NCI-H146 treated with DMSO at 0.1 percent for 48 hours (cell line): ENCODE data around the gene MYLK.
A peak's percentile ranks its signal among the peaks of the same experiment; 100 is the strongest.

Source experiments
- DNase-seq: peaks from one replicate; lab custom pipeline; 2025; ENCODE audit not compliant: unreplicated experiment; lab: John Stamatoyannopoulos, UW

The MYLK gene

GRCh38 chr3:123832692-123833397 lies 51.3 kb downstream of the MYLK start:
- DNase-seq, result no peak

DNA sequence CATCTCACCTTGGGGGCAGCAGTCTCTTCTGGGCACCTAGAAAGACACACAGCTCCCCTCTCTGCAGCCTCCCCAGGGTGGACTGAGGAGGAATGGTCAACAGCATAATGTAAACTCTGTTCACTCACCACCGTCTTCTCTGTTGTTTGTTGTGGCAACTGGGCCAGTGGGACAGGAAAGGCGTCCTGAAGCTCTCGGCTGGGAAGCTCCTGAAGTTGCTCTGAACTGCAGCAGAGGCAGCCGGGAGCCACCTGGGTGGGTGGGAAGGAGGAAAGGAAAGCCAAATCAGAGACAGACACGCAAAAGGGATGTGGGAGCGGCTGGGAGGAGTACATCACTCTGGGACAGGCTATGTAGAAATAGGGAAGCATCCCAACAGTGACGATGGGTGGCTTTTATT lies 52.7 kb downstream of the MYLK start:
- DNase-seq, result no peak

DNA sequence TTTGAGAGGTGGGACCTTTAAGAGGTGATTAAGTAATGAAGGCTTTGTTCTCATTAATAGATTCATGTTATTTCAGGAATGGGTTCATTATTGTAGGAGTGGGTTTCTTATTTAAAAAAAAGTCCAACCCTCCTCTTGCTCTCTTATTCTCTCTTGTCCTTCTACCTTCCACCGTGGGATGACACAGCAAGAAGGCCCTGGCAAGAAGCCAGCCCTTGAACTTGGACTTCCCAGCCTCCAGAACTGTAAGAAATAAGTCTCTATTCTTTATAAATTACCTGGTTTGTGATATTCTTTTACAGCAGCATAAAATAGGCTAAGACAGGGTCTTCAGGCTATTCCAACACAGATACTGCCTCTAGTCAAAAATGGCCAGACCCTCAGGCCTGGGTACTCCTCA lies 62.2 kb downstream of the MYLK start:
- no peak for DNase-seq

GRCh38 chr3:123819949-123820348 lies 64.2 kb downstream of the MYLK start:
- DNase-seq, result no peak

DNA sequence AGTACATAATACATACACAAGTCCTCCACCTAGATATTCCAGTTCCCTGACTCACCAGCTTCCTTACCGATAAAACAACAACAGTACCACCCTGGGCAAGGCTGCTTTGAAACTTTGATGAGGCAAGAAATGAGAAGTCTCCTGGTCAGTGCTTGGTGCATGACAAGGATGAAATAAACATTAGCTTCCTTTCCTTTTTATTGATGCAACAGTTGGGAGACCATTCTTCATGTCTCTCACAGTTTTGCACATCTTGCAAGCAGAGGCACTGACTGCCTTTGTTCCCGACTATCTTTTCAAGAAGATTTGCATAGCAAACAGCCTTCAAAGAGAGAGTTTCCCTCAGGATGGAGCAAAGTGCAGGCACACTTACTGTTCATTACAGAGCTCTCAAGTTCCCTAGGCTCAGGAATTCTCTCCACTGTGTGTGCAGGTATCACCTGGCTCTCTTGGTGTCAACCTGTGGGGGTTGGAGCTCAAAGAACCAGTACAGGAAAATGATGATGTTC lies 65.2 kb downstream of the MYLK start:
- no peak for DNase-seq

DNA sequence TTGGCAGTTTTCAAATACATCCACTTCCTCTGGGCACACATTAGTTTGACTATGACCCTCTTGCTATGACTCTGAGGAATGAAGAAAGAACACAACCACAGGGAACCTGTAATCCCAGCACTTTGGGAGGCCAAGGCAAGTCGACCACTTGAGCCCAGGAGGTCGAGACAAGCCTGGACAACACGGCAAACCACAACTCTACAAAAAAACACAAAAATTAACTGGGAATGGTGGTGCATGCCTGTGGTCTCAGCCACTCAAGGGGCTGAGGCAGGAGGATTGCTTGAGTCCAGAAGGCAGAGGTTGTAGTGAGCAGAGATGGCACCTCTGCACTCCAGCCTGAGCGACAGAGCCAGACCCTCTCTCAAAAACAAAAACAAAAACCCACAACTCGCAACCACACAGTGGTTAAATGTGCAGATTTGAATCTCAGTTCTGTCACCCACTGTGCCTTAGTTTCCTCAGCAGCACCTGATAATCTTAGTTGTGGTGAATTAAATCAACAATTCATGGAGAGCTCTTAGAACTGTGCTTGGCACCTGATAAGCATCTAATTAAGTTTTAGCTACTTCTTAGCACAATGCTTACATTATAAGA lies 65.7 kb downstream of the MYLK start:
- DNase-seq, result no peak

DNA sequence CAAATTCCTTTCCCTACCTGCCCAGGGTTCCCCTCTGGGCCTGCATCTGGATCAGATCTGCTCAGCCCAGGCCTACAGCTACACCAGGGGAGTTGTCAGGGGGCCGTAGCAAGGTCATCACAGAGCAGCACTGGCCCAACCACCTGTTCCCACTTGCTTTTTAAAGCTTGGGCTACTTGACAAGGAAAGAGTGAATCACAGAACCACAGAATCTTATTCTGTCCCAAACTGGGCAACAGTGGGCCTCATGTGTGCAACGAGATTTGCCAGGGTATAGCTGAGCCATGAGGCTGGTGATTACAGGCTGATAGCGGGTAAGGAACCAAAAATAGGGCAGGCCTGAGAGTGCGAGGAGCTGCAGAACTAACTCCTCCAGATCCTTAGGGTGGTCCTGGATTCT lies 66.7 kb downstream of the MYLK start:
- no peak for DNase-seq

DNA sequence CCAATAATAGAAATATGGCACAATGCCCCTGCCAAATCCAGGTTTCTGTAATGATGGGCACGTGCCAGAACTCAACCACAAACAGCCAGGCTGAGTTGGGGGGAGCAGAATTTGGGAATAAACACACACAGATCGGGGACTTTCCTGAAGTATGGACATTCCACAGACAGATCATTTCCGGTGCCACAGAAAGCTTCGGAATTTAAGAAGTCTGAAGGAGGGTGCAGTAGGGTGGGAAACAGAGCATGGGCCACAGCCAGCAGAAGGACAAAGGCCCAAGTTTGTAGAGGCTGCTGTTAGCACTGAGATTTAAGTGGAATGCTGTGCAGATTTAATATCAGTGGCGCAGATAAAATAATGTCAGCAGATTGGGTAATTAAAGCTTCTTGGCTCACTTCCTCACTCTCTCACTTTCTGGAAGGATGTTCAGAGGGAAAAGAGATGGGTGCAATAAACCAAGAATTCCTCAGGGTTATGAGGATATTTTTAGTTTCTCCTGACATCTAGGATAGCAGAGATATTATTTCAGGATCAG lies 67.4 kb downstream of the MYLK start:
- no peak for DNase-seq

GRCh38 chr3:123815981-123816380 lies 68.2 kb downstream of the MYLK start:
- DNase-seq, result no peak

GRCh38 chr3:123813876-123814275 lies 70.3 kb downstream of the MYLK start:
- no peak for DNase-seq

DNA sequence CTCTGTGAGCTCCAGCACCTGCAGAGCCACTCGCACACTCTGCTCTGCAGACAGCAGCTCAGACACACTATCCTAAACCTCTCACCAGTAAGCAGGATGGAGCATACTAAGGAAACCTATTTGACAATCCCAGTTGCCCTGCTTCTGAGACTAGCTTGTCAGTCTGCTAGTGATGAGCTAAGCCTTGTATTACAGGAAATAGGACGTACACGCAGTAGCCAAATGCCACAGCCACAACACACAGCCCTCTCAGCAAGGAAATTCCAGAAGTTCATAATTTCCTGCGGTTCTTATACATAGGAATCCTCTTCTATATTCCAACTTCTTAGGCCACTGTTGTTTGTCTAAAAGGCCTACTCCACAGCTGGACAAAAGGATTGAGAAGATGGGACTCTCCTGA lies 74.5 kb downstream of the MYLK start:
- no peak for DNase-seq

GRCh38 chr3:123808812-123809211 lies 75.3 kb downstream of the MYLK start:
- DNase-seq, result no peak

DNA sequence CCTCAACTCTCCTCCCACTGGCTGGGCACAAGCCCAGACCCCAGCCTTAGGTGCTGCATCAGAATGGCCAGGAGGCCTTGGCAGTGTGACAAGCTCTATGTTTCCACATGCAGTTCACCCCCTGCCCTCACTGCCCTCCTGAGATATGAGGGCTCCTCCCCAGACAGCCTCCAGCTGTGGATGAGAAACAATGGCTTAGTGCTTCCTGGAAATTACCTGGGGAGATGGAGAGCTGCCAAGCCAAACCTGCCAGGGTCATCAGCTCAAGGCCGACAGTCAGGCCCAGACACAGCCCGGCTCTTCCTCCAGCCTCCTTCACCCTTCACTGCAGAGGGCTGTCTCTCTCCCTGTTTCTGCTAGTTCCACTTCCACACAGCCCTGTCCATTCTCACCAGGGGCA lies 76.3 kb downstream of the MYLK start:
- DNase-seq, result peak; percentile 55

GRCh38 chr3:123805504-123805903 lies 78.6 kb downstream of the MYLK start:
- DNase-seq, result no peak

DNA sequence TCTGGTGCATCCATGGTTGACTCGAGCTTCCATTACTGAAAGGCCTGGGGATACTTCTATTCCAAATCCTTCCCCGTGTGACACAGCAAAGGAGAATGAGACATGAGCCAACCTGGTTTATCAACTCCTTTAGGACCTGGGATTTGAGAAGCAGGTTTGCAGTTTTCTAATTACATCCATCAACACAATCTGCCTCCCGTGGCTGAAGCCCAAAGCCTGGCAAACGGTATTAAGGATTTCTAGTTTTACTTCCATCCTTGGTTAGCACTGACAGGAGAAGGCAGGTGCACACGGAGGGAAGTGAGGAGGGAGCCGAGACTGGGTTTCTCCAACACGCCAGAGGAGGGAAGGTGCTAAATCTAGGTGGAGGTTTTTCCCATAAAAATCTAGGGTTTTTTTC lies 79.0 kb downstream of the MYLK start:
- DNase-seq, result no peak

DNA sequence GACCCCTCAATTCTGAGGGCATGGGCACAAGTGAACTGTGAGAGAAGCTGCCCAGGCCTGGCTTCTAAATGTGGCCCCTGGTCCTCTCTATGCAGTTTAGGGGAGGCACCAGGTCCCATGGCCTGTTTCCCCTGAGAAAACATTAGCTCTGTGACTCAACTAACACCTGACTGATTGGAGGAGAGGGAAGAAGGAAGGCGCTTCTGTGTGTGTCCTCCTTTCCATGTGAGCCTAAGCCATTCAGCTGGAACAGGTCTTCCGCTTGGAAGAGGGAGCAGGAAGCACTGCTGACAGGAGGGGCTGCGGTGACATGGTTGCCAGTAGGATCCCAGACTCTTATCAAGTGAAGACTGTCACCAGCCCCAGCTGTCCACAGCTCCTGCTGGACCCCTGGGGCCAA lies 79.5 kb downstream of the MYLK start:
- DNase-seq, result no peak

GRCh38 chr3:123803521-123803920 lies 80.6 kb downstream of the MYLK start:
- no peak for DNase-seq

DNA sequence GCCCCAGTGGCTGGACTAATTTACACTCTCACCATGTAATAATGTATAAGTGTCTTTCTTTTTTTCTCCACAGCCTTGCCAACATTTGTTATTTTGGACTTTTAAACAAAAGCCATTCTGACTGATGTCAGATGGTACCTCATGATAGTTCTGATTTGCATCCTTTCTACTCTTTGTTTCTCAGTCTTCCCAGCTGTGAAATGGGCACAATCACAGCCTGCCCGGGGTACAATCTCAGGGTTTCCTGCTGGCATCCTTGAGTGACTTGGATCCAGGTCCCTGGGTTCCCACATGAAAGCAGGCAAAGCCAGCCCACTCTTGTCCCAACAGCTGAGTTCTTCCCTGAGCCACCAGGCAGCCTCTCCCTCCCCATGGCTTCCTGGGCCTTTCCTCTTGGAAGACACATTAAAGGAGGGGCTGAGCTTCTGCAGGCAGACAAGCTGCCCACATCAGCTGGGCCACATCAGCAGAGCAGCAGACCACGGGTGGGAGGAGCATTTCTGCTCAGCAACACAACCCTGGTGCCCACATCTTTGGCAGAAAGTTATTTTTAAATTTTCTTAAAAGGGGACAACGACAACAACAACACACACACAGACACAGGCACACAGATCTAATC lies 82.0 kb downstream of the MYLK start:
- DNase-seq, result no peak

- no peak for DNase-seq
These were observed 82.7 kb downstream of the MYLK start for GRCh38 chr3:123801474-123801873.

DNA sequence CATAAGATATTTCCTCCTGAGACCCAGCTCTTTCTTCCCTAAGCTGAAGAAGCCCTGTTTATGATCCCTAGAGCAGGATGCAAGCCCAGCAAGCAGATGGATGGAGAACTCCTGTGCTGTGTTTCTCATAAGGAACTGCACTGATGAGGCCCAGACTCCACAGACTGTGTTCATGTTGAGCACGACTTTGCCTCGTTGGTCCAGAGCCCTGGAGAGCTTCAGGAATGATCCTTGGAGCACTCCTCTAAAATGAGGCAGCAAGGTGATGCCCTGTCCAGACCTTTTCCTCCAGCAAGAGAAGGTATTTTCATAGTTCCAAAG lies 83.8 kb downstream of the MYLK start:
- DNase-seq, result no peak

- DNase-seq, result no peak
These were observed 84.4 kb downstream of the MYLK start for GRCh38 chr3:123799544-123800361.
